Smooth muscle cell (in vitro differentiated cells): ENCODE results near the gene GYG1. TPM values are rescaled to one million over a fixed set of nuclear protein-coding genes. Genes with fewer than 3 reads are reported as not detected.

Experiments used
- DNase-seq: peaks from one replicate; lab custom pipeline; 2025; ENCODE audit not compliant: unreplicated experiment; lab: John Stamatoyannopoulos, UW
- H2AFZ ChIP-seq: fragments of 200-600 bp; sonication (generic); 2 replicates; pipeline ENCODE4 v1.6.0; 2016; ENCODE audit warnings: antibody characterized with exemption, low read depth, mild to moderate bottlenecking
- H3F3A ChIP-seq: fragments of 200-600 bp; sonication (generic); 2 replicates; pipeline ENCODE4 v1.6.0; 2017; ENCODE audit warnings: antibody characterized with exemption, low read depth
- H3K27ac ChIP-seq: fragments of 200-600 bp; sonication (generic); 2 replicates; pipeline ENCODE4 v1.5.1; 2016; ENCODE audit warnings: low read depth, mild to moderate bottlenecking
- H3K27me3 ChIP-seq: fragments of 200-600 bp; sonication (generic); 2 replicates; pipeline ENCODE4 v1.6.1; 2016; ENCODE audit warnings: low read depth, mild to moderate bottlenecking
- H3K36me3 ChIP-seq: fragments of 200-600 bp; sonication (generic); 2 replicates; pipeline ENCODE4 v1.5.1; 2016; ENCODE audit warnings: low read depth
- H3K4me1 ChIP-seq: fragments of 200-600 bp; sonication (generic); 2 replicates; pipeline ENCODE4 v1.5.1; 2016; ENCODE audit warnings: low read depth
- H3K4me2 ChIP-seq: fragments of 200-600 bp; sonication (generic); 2 replicates; pipeline ENCODE4 v1.6.0; 2016; ENCODE audit warnings: mild to moderate bottlenecking
- H3K4me3 ChIP-seq: fragments of 200-600 bp; sonication (generic); 2 replicates; pipeline ENCODE4 v1.5.1; 2016; ENCODE audit warnings: mild to moderate bottlenecking
- H3K79me2 ChIP-seq: fragments of 200-600 bp; sonication (generic); 2 replicates; pipeline ENCODE4 v1.6.0; 2016; ENCODE audit warnings: low read depth, mild to moderate bottlenecking
- H3K9ac ChIP-seq: fragments of 200-600 bp; sonication (generic); 2 replicates; pipeline ENCODE4 v1.6.0; 2016; ENCODE audit warnings: low read depth
- H3K9me3 ChIP-seq: fragments of 200-600 bp; sonication (generic); replicated peaks from 2 replicates; pipeline ENCODE4 v1.5.1; 2016; ENCODE audit warnings: low read depth
- H4K20me1 ChIP-seq: fragments of 200-600 bp; sonication (generic); 2 replicates; pipeline ENCODE4 v1.6.0; 2016; ENCODE audit warnings: low read depth
- CTCF ChIP-seq: fragments of 200-600 bp; sonication (generic); IDR thresholded peaks from 2 replicates; pipeline ENCODE4 v1.5.1; 2017; ENCODE audit warnings: borderline replicate concordance, mild to moderate bottlenecking, antibody characterized with exemption; ENCODE audit not compliant: insufficient read depth, poor library complexity, severe bottlenecking
- WGBS: methylation state at CpG from one replicate; pipeline ENCODE4 v1.1.7; 2016; ENCODE audit warnings: low lambda C conversion rate; 5-methylcytosine and 5-hydroxymethylcytosine counted together
- polyA plus RNA-seq: library from polyadenylated mRNA; unstranded; fragments of >200 nt; fragmentation: Nextera tagmentation; extraction: Ambion mirVana; gene quantifications from 2 replicates; pipeline ENCODE4 v1.2.1, GENCODE V29; 2016
- total RNA-seq: library from RNA; depleted of rRNA; stranded (reverse); fragments of >200 nt; gene quantifications from 2 replicates; pipeline ENCODE4 v1.2.3, GENCODE V29; 2014

GYG1 gene
- total and polyA plus RNA-seq, 2 experiments from 2014 or later, result 13.6 to 29.8 TPM

- 88% methylated on average over 4 of the region's 4 CpGs for WGBS
- Histone ChIP-seq H3K4me3 (no peak overlapping the region), H3K4me2 (no peak overlapping the region), H2AFZ (no peak overlapping the region), H3K36me3 (peaks cover 17% of the 10 kb centered on the region), H3K27me3 (no peaks in the 10 kb centered on the region), H4K20me1 (no peaks in the 10 kb centered on the region), H3K9ac (no peak overlapping the region), H3K27ac (no peak overlapping the region), H3K79me2 (no peaks in the 10 kb centered on the region), H3F3A (no peaks in the 10 kb centered on the region), H3K4me1 (no peaks in the 10 kb centered on the region), H3K9me3 (no peaks in the 10 kb centered on the region)
- no peak for TF ChIP-seq CTCF
- no peak for DNase-seq
These were observed 35.4 kb downstream of the GYG1 start for GRCh38 chr3:149026718-149027117.

- Histone ChIP-seq H2AFZ (no peak overlapping the region), H3K36me3 (peaks cover 5% of the 10 kb centered on the region), H3K9me3 (no peaks in the 10 kb centered on the region), H3K4me2 (no peak overlapping the region), H3K4me3 (no peak overlapping the region), H3F3A (no peaks in the 10 kb centered on the region), H3K27ac (no peak overlapping the region), H3K79me2 (no peaks in the 10 kb centered on the region), H3K27me3 (no peaks in the 10 kb centered on the region), H3K9ac (no peak overlapping the region), H3K4me1 (no peaks in the 10 kb centered on the region), H4K20me1 (no peaks in the 10 kb centered on the region)
- 66% methylated on average over 2 of the region's 2 CpGs for WGBS
- no peak for DNase-seq
- no peak for TF ChIP-seq CTCF
These were observed 39.8 kb downstream of the GYG1 start for GRCh38 chr3:149031096-149031495.

GRCh38 chr3:149037684-149038083 lies 46.3 kb downstream of the GYG1 start:
- Histone ChIP-seq H3K4me1 (no peaks in the 10 kb centered on the region), H3K79me2 (no peaks in the 10 kb centered on the region), H3K9ac (no peak overlapping the region), H3K36me3 (peaks cover 14% of the 10 kb centered on the region), H2AFZ (no peak overlapping the region), H3K27me3 (no peaks in the 10 kb centered on the region), H3K27ac (no peak overlapping the region), H3K4me3 (no peak overlapping the region), H3F3A (no peaks in the 10 kb centered on the region), H4K20me1 (no peaks in the 10 kb centered on the region), H3K4me2 (no peak overlapping the region), H3K9me3 (no peaks in the 10 kb centered on the region)
- TF ChIP-seq CTCF, result no peak
- DNase-seq, result no peak
- WGBS, result 98% methylated on average over 4 of the region's 4 CpGs

- no peak for TF ChIP-seq CTCF
- 83% methylated on average over 2 of the region's 2 CpGs for WGBS
- H3K27ac ChIP-seq, result no peak overlapping the region
- H3F3A ChIP-seq, result no peaks in the 10 kb centered on the region
- no peak overlapping the region for H2AFZ ChIP-seq
- H4K20me1 ChIP-seq, result no peaks in the 10 kb centered on the region
- H3K79me2 ChIP-seq, result no peaks in the 10 kb centered on the region
- no peak overlapping the region for H3K9ac ChIP-seq
- no peaks in the 10 kb centered on the region for H3K9me3 ChIP-seq
- no peak overlapping the region for H3K4me2 ChIP-seq
- H3K27me3 ChIP-seq, result no peaks in the 10 kb centered on the region
- DNase-seq, result no peak
- H3K4me3 ChIP-seq, result no peak overlapping the region
- H3K36me3 ChIP-seq, result peaks cover 14% of the 10 kb centered on the region
- H3K4me1 ChIP-seq, result no peaks in the 10 kb centered on the region
These were observed 47.0 kb downstream of the GYG1 start for GRCh38 chr3:149038322-149038721.
